Measurements from ENCODE around the gene GPR39.

Gene GPR39

GRCh38 chr2:132448331-132448730 is 31.7 kb downstream of the GPR39 start:
- no peak for DNase-seq

GRCh38 chr2:132448771-132449170 is 32.2 kb downstream of the GPR39 start:
- DNase-seq = no peak

- DNase-seq = no peak
These were observed 33.3 kb downstream of the GPR39 start for GRCh38 chr2:132449868-132450267.

GRCh38 chr2:132460781-132461180 is 44.2 kb downstream of the GPR39 start:
- DNase-seq = no peak

GRCh38 chr2:132462236-132462635 is 45.6 kb downstream of the GPR39 start:
- DNase-seq = no peak

GRCh38 chr2:132463719-132464118 is 47.1 kb downstream of the GPR39 start:
- DNase-seq = no peak

GRCh38 chr2:132465917-132466316 is 49.3 kb downstream of the GPR39 start:
- DNase-seq = no peak

GRCh38 chr2:132466428-132467028 is 49.9 kb downstream of the GPR39 start:
- no peak for DNase-seq

GRCh38 chr2:132468821-132469675 is 52.4 kb downstream of the GPR39 start:
- no peak for DNase-seq

- DNase-seq = no peak
These were observed 54.1 kb downstream of the GPR39 start for GRCh38 chr2:132470746-132471145.

- DNase-seq = no peak
These were observed 56.7 kb downstream of the GPR39 start for GRCh38 chr2:132473174-132473883.

- no peak for DNase-seq
These were observed 59.0 kb downstream of the GPR39 start for GRCh38 chr2:132475615-132476014.

GRCh38 chr2:132477436-132477835 is 60.8 kb downstream of the GPR39 start:
- no peak for DNase-seq

- no peak for DNase-seq
These were observed 61.4 kb downstream of the GPR39 start for GRCh38 chr2:132477962-132478361.

GRCh38 chr2:132478461-132479105 is 62.0 kb downstream of the GPR39 start:
- DNase-seq = no peak

GRCh38 chr2:132479155-132479554 is 62.5 kb downstream of the GPR39 start:
- no peak for DNase-seq

GRCh38 chr2:132482821-132483220 is 66.2 kb downstream of the GPR39 start:
- DNase-seq = no peak

GRCh38 chr2:132484144-132484543 is 67.5 kb downstream of the GPR39 start:
- DNase-seq = no peak

GRCh38 chr2:132488491-132488890 is 71.9 kb downstream of the GPR39 start:
- no peak for DNase-seq

GRCh38 chr2:132489150-132489549 is 72.5 kb downstream of the GPR39 start:
- DNase-seq = peak; percentile 42

GRCh38 chr2:132495881-132496280 is 79.3 kb downstream of the GPR39 start:
- no peak for DNase-seq

- no peak for DNase-seq
These were observed 80.0 kb downstream of the GPR39 start for GRCh38 chr2:132496555-132496954.

GRCh38 chr2:132497591-132497990 is 81.0 kb downstream of the GPR39 start:
- no peak for DNase-seq

Data from left hindlimb (tissue), 1 donor.